Keratinocyte (primary cell): ENCODE data around the gene FUT6. TPM values are rescaled to one million over a fixed set of nuclear protein-coding genes. Genes with fewer than 3 reads are reported as not detected.

ENCODE experiments used
- DNase-seq: peaks from one replicate; pipeline ENCODE4 v3.0.0-alpha.2; 2011; ENCODE audit warnings: low read depth, missing footprints, low spot score
- FAIRE-seq: peaks from 2 replicates; lab custom pipeline; 2011; peaks lifted over from hg19 to GRCh38; lab: Jason Lieb, UNC
- H2AFZ ChIP-seq: 2 replicates; pipeline ENCODE4 v1.6.0; 2012; ENCODE audit warnings: low read length, control low read depth, inconsistent platforms; ENCODE audit not compliant: control insufficient read depth
- H3K27ac ChIP-seq: 2 replicates; pipeline ENCODE4 v1.5.1; 2011; ENCODE audit warnings: low read length; ENCODE audit not compliant: control insufficient read depth, insufficient read depth
- H3K27me3 ChIP-seq: 3 replicates; pipeline ENCODE4 v1.6.0; 2011; ENCODE audit warnings: low read length; ENCODE audit not compliant: control insufficient read depth, insufficient read depth; ENCODE audit errors: extremely low read depth
- H3K36me3 ChIP-seq, 2 experiments: 2 replicates in 1 of 2; 3 replicates in 1 of 2; pipeline ENCODE4 v1.5.1; 2011; ENCODE audit warnings: low read length in 2 of 2, mild to moderate bottlenecking in 1 of 2; ENCODE audit not compliant: control insufficient read depth in 2 of 2, insufficient read depth in 2 of 2; ENCODE audit errors: extremely low read depth in 1 of 2
- H3K4me1 ChIP-seq: 3 replicates; pipeline ENCODE4 v1.5.1; 2011; ENCODE audit warnings: low read length; ENCODE audit not compliant: control insufficient read depth, insufficient read depth; ENCODE audit errors: extremely low read depth
- H3K4me2 ChIP-seq: 3 replicates; pipeline ENCODE4 v1.6.0; 2011; ENCODE audit warnings: low read depth, low read length; ENCODE audit not compliant: control insufficient read depth, insufficient read depth; ENCODE audit errors: extremely low read depth
- H3K4me3 ChIP-seq, 3 experiments: fragments of 200-600 bp in 1 of 3; sonication (generic) in 1 of 3; 2 replicates in 2 of 3; 3 replicates in 1 of 3; pipeline ENCODE4 v1.5.1; 2011 to 2016; ENCODE audit warnings: low read length in 3 of 3, mild to moderate bottlenecking in 3 of 3, control low read depth in 2 of 3, inconsistent platforms in 1 of 3, low read depth in 1 of 3, mixed read lengths in 1 of 3, mixed run types in 1 of 3, moderate library complexity in 1 of 3; ENCODE audit not compliant: control insufficient read depth in 2 of 3, insufficient read depth in 2 of 3; ENCODE audit errors: extremely low read depth in 1 of 3
- H3K79me2 ChIP-seq: 2 replicates; pipeline ENCODE4 v1.6.0; 2012; ENCODE audit warnings: low read length; ENCODE audit not compliant: control insufficient read depth, insufficient read depth
- H3K9ac ChIP-seq: 3 replicates; pipeline ENCODE4 v1.6.0; 2011; ENCODE audit warnings: low read length; ENCODE audit not compliant: control insufficient read depth, insufficient read depth; ENCODE audit errors: extremely low read depth
- H3K9me1 ChIP-seq: 3 replicates; pipeline ENCODE4 v1.6.0; 2011; ENCODE audit warnings: low read length; ENCODE audit not compliant: control insufficient read depth, insufficient read depth; ENCODE audit errors: extremely low read depth
- H3K9me3 ChIP-seq: 2 replicates; pipeline ENCODE4 v1.5.1; 2012; ENCODE audit warnings: low read depth, low read length; ENCODE audit not compliant: control insufficient read depth
- H4K20me1 ChIP-seq: 3 replicates; pipeline ENCODE4 v1.6.0; 2011; ENCODE audit warnings: low read length; ENCODE audit not compliant: control insufficient read depth, insufficient read depth; ENCODE audit errors: extremely low read depth
- CTCF ChIP-seq, 3 experiments: IDR thresholded peaks in 1 of 3; conservative IDR thresholded peaks in 1 of 3; optimal IDR thresholded peaks in 1 of 3; 2 replicates in 2 of 3; 3 replicates in 1 of 3; pipeline versions ENCODE3 to v1.5.1; 2011; ENCODE audit warnings: low read length in 3 of 3, mild to moderate bottlenecking in 3 of 3, moderate library complexity in 2 of 3, control low read depth in 1 of 3, inconsistent platforms in 1 of 3; ENCODE audit not compliant: insufficient read depth in 2 of 3; ENCODE audit errors: extremely low read depth in 1 of 3
- EZH2 ChIP-seq: IDR thresholded peaks from one replicate; pipeline ENCODE4 v1.6.1; 2012; ENCODE audit warnings: inconsistent platforms, mild to moderate bottlenecking, low read length, moderate library complexity
- dilution Hi-C: fragments of 300-500 bp; cut with MboI; formaldehyde crosslinking; loops from one replicate; pipeline ENCODE4 v1.7.0; 2020; ENCODE audit warnings: low sequenced_read_pairs; ENCODE audit not compliant: extremely low pct_ligation_motif_present
- polyA plus RNA-seq, 5 experiments: library from polyadenylated mRNA; depleted of rRNA in 3 of 5; stranded (reverse) in 3 of 5; stranded (forward) in 1 of 5; unstranded in 1 of 5; fragments of >200 nt; gene quantifications; 1 replicate in 1 of 5; 2 replicates in 3 of 5; 3 replicates in 1 of 5; pipeline versions ENCODE4 v1.2.1 to v1.2.3, GENCODE V29; 2011 to 2012; ENCODE audit warnings: missing spikeins in 2 of 5, low read depth in 1 of 5, low replicate concordance in 1 of 5

The FUT6 gene
- polyA plus RNA-seq, 1 donor (not counting 4 experiments of a cell fraction or from before 2014, with no cell fraction given): not detected

GRCh38 chr19:5817218-5817617 is 22.3 kb downstream of the FUT6 start:
- Histone ChIP-seq H3K4me2 (no peak overlapping the region), H3K4me1 (no peaks in the 10 kb centered on the region), H3K4me3 (no peak overlapping the region), H3K27me3 (peaks cover 18% of the 10 kb centered on the region), H3K36me3 (no peaks in the 10 kb centered on the region), H3K9me1 (no peaks in the 10 kb centered on the region), H3K79me2 (no peaks in the 10 kb centered on the region), H2AFZ (no peak overlapping the region), H3K9me3 (no peaks in the 10 kb centered on the region), H3K9ac (no peak overlapping the region), H4K20me1 (no peaks in the 10 kb centered on the region), H3K27ac (no peak overlapping the region)
- dilution Hi-C loops: no loop called here
- TF ChIP-seq EZH2 (no peak), CTCF (optimal IDR thresholded peaks at IDR 0.05 in 1 of 3, IDR thresholded peaks at IDR 0.05 in 1 of 3, conservative IDR thresholded peaks at IDR 0.05 in 1 of 3; ENCODE audit: extremely low read depth in 1 of 3, insufficient read depth in 2 of 3, low read length in 3 of 3) (no peak)
- FAIRE-seq (no peak), DNase-seq (no peak)

- DNase-seq: no peak
- H3K4me1 ChIP-seq: no peaks in the 10 kb centered on the region
- no peaks in the 10 kb centered on the region for H3K36me3 ChIP-seq
- H3K79me2 ChIP-seq: no peaks in the 10 kb centered on the region
- peaks cover 16% of the 10 kb centered on the region for H3K27me3 ChIP-seq
- no peaks in the 10 kb centered on the region for H4K20me1 ChIP-seq
- H3K27ac ChIP-seq: no peak overlapping the region
- FAIRE-seq: no peak
- TF ChIP-seq CTCF (optimal IDR thresholded peaks at IDR 0.05 in 1 of 3, IDR thresholded peaks at IDR 0.05 in 1 of 3, conservative IDR thresholded peaks at IDR 0.05 in 1 of 3; ENCODE audit: extremely low read depth in 1 of 3, insufficient read depth in 2 of 3, low read length in 3 of 3) (no peak), EZH2 (no peak)
- no peak overlapping the region for H3K4me2 ChIP-seq
- dilution Hi-C loops: no loop called here
- no peak overlapping the region for H3K9ac ChIP-seq
- H3K4me3 ChIP-seq: no peak overlapping the region
- no peaks in the 10 kb centered on the region for H3K9me3 ChIP-seq
- no peaks in the 10 kb centered on the region for H3K9me1 ChIP-seq
- H2AFZ ChIP-seq: no peak overlapping the region
Observed at GRCh38 chr19:5814852-5815246, 24.7 kb downstream of the FUT6 start.
